ENCODE data around the gene IER5L.
A peak's percentile ranks its signal among the peaks of the same experiment; 100 is the strongest.
"Not testable (repeated sequence)": the region's sequence is repeated elsewhere in the genome, so short reads cannot be mapped to it uniquely, and the experiment has no call there.

Gene IER5L

GRCh38 chr9:129138144-129138462, 40.0 kb downstream of the IER5L start:
- DNase-seq, result no peak

GRCh38 chr9:129137292-129138143, 40.5 kb downstream of the IER5L start:
- DNase-seq, result no peak

- DNase-seq, result no peak
Observed at GRCh38 chr9:129136446-129137035, 41.5 kb downstream of the IER5L start.

- DNase-seq, result no peak
Observed at GRCh38 chr9:129135476-129135875, 42.6 kb downstream of the IER5L start.

- DNase-seq, result no peak
Observed at GRCh38 chr9:129133082-129133481, 45.0 kb downstream of the IER5L start.

GRCh38 chr9:129131300-129132145, 46.5 kb downstream of the IER5L start:
- peak; percentile 85 for DNase-seq

GRCh38 chr9:129130791-129131190, 47.3 kb downstream of the IER5L start:
- DNase-seq, result no peak

GRCh38 chr9:129130271-129130670, 47.8 kb downstream of the IER5L start:
- not testable (repeated sequence) for DNase-seq

GRCh38 chr9:129128689-129129088, 49.4 kb downstream of the IER5L start:
- no peak for DNase-seq

GRCh38 chr9:129126749-129127618, 51.1 kb downstream of the IER5L start:
- no peak for DNase-seq

Data from femur (tissue), 1 donor.